Measurements from ENCODE around the gene CHIT1. TPM values are rescaled to one million over a fixed set of nuclear protein-coding genes. Genes with fewer than 3 reads are reported as not detected.

Gene CHIT1
- total and polyA plus RNA-seq, 2 of the 13 experiments (the other 11 are each of a cell fraction or from before 2014, with no cell fraction given) = not detected

DNA sequence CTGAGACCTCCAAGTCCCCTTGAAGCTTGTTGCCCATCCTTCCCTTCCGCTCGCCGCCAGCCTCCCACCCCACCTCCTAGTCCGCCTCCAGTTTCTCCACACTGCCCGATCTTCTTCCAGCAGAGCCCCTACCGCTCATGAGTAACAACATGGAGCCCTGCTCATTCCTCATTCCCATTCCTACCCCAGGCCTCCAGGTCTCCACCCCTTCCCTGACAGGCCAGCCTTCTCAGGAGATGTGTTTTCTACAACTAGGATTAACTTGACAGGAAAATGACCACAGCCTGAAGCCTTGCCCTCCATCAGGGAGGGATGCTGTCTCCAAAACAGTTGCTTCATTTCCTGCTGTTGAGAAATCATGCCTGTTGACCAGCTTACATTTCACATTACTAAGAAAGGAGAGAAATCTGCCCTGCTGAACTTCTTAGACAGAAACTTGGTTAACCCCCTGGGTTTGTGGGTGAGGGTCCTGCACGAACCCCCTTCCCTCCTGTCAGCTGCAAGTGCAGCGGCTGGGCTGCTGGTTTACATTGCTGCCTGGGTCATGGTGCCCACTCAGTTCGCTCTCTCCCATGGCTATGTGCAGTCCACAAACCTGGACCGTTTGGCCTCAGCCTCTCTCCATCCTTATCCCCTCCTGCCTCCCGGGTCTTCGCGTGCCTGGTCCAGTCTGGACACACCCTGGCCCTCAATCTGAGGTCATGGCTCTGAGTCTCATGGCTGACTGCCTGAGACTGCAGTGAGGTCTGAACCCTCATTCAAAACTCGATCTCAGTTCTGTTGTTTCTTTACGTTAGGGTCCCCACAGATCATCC, 26.8 kb downstream of the CHIT1 start (continued):
- TF ChIP-seq ATF6 (CRISPR knock-in tag; conservative IDR thresholded peaks at IDR 0.05) = no peak

GRCh38 chr1:203201516-203202205, 27.8 kb downstream of the CHIT1 start:
- Histone ChIP-seq H4K20me1 (ENCODE audit: insufficient read depth, low read length) (no peaks in the 10 kb centered on the region), H3K79me2 (ENCODE audit: insufficient read depth, low read length) (no peaks in the 10 kb centered on the region), H3K9me3 (ENCODE audit: low read length) (no peaks in the 10 kb centered on the region), H3K4me1 (ENCODE audit: insufficient read depth, low read length) (peaks cover 13% of the 10 kb centered on the region), H2AFZ (ENCODE audit: low read length) (no peak overlapping the region), H3K36me3 (replicated peaks in 1 of 2; ENCODE audit: control insufficient read depth in 1 of 2, insufficient read depth in 2 of 2, low read length in 2 of 2) (no peaks in the 10 kb centered on the region), H3K9ac (ENCODE audit: insufficient read depth, low read depth, low read length) (no peak overlapping the region), H3K4me2 (ENCODE audit: low read depth, low read length) (no peak overlapping the region), H3K27me3 (ENCODE audit: control insufficient read depth in 1 of 2, insufficient read depth in 2 of 2, low read length in 2 of 2) (peaks cover 0 to 4% of the 10 kb centered on the region in 2 experiments; a peak in 1 of 5 replicates), H3K27ac (ENCODE audit: extremely low read length, insufficient read depth, low read length) (no peak overlapping the region), H3K4me3 (replicated peaks in 1 of 3; ENCODE audit: insufficient read depth in 1 of 3, low read depth in 2 of 3, low read length in 3 of 3) (no peak overlapping the region)
- BruUV-seq (replicated peaks) = no TSS peak
- no peak for ATAC-seq
- intact Hi-C loops (cut with micrococcal nuclease; ENCODE audit: unreplicated experiment) (no loop called here), in situ Hi-C loops (cut with HindIII; ENCODE audit: extremely low pct_ligation_motif_present, low pct_unique_long_range_greater_than_20kb) (no loop called here)
- POLR2A ChIA-PET = no interaction called here
- no peak for DNase-seq (ENCODE audit: low spot score)
- no peak for FAIRE-seq
- CTCF ChIA-PET (ENCODE audit: low intra/inter-chr PET ratio, low total read pairs) = no interaction called here
- 29% methylated on average over 10 of the region's 10 CpGs for WGBS (ENCODE audit: low lambda C conversion rate)
- TF ChIP-seq TCF12 (IDR thresholded peaks at IDR 0.05) (no peak), TCF12 (CRISPR knock-in tag; IDR thresholded peaks at IDR 0.05) (no peak), DMAP1 (CRISPR knock-in tag; IDR thresholded peaks at IDR 0.05) (no peak), ZNF225 (CRISPR knock-in tag; IDR thresholded peaks at IDR 0.05) (no peak), NBN (conservative IDR thresholded peaks at IDR 0.05) (no peak), HDAC6 (IDR thresholded peaks at IDR 0.05; ENCODE audit: low read depth, low read length) (no peak), ZNF704 (CRISPR knock-in tag; IDR thresholded peaks at IDR 0.05; ENCODE audit: borderline replicate concordance) (no peak), ZNF614 (CRISPR knock-in tag; IDR thresholded peaks at IDR 0.05; ENCODE audit: borderline replicate concordance) (no peak), NR3C1 (CRISPR knock-in tag; IDR thresholded peaks at IDR 0.05) (no peak), MBNL3 (CRISPR knock-in tag; conservative IDR thresholded peaks at IDR 0.05) (no peak), TERF1 (CRISPR knock-in tag; IDR thresholded peaks at IDR 0.05) (no peak), CSRNP2 (CRISPR knock-in tag; conservative IDR thresholded peaks at IDR 0.05; ENCODE audit: low read depth) (no peak), SMC3 (IDR thresholded peaks at IDR 0.05; ENCODE audit: low read length) (no peak), ZNF510 (CRISPR knock-in tag; IDR thresholded peaks at IDR 0.05; ENCODE audit: low read depth) (no peak), RXRA (CRISPR knock-in tag; IDR thresholded peaks at IDR 0.05) (no peak), ZNF615 (CRISPR knock-in tag; IDR thresholded peaks at IDR 0.05; ENCODE audit: borderline replicate concordance) (no peak)

Data from HepG2 (cell line).